ENCODE measurements around the gene GSK3B.

Gene GSK3B

GRCh38 chr3:119809249-119810017, 284.8 kb downstream of the GSK3B start:
- DNase-seq = no peak

GRCh38 chr3:119808843-119809242, 285.4 kb downstream of the GSK3B start:
- no peak for DNase-seq

GRCh38 chr3:119808244-119808643, 286.0 kb downstream of the GSK3B start:
- no peak for DNase-seq

GRCh38 chr3:119800844-119801243, 293.4 kb downstream of the GSK3B start:
- no peak for DNase-seq

GRCh38 chr3:119796785-119797184, 297.5 kb downstream of the GSK3B start:
- DNase-seq = no peak

- DNase-seq = no peak
Measured at GRCh38 chr3:119796368-119796767, 297.9 kb downstream of the GSK3B start.

GRCh38 chr3:119795849-119796248, 298.4 kb downstream of the GSK3B start:
- DNase-seq = no peak

GRCh38 chr3:119794971-119795612, 299.2 kb downstream of the GSK3B start:
- no peak for DNase-seq

GRCh38 chr3:119794401-119794800, 299.8 kb downstream of the GSK3B start:
- DNase-seq = no peak

GRCh38 chr3:119792270-119792669, 302.0 kb downstream of the GSK3B start:
- DNase-seq = no peak

GRCh38 chr3:119790369-119790768, 303.9 kb downstream of the GSK3B start:
- DNase-seq = no peak

GRCh38 chr3:119786409-119786808, 307.8 kb downstream of the GSK3B start:
- no peak for DNase-seq

GRCh38 chr3:119783883-119784282, 310.4 kb downstream of the GSK3B start:
- no peak for DNase-seq

GRCh38 chr3:119783255-119783654, 311.0 kb downstream of the GSK3B start:
- DNase-seq = no peak

GRCh38 chr3:119782460-119782859, 311.8 kb downstream of the GSK3B start:
- no peak for DNase-seq

- DNase-seq = no peak
Measured at GRCh38 chr3:119781330-119782198, 312.7 kb downstream of the GSK3B start, which contains the start of gene NR1I2. NR1I2 (plus strand) TSS chr3:119782101.

GRCh38 chr3:119779731-119780383, 314.4 kb downstream of the GSK3B start:
- DNase-seq = no peak

GRCh38 chr3:119778811-119779210, 315.4 kb downstream of the GSK3B start:
- peak; percentile 51 for DNase-seq

- DNase-seq = no peak
Measured at GRCh38 chr3:119778176-119778575, 316.1 kb downstream of the GSK3B start.

- DNase-seq = no peak
Measured at GRCh38 chr3:119776304-119776703, 317.9 kb downstream of the GSK3B start.

- no peak for DNase-seq
Measured at GRCh38 chr3:119774444-119774843, 319.8 kb downstream of the GSK3B start.

All from DMS 273 treated with DMSO at 0.1 percent for 48 hours (cell line).